Neural progenitor cell (in vitro differentiated cells): ENCODE data around the gene FBXO46.

Experiments used
- EZH2 ChIP-seq: fragments of 200-600 bp; sonication (generic); IDR thresholded peaks from 2 replicates; pipeline ENCODE4 v1.6.1; 2017; ENCODE audit warnings: antibody characterized with exemption, mild to moderate bottlenecking, moderate library complexity
- EZH2phosphoT487 ChIP-seq: fragments of 200-600 bp; sonication (generic); IDR thresholded peaks from 2 replicates; pipeline ENCODE4 v1.6.1; 2017; ENCODE audit warnings: antibody characterized with exemption
- TF ChIP-seq, protein P1 (sequence below): fragments of 200-600 bp; sonication (generic); IDR thresholded peaks from 2 replicates; pipeline ENCODE4 v1.5.1; 2017; ENCODE audit warnings: antibody characterized with exemption, mild to moderate bottlenecking

DNA sequence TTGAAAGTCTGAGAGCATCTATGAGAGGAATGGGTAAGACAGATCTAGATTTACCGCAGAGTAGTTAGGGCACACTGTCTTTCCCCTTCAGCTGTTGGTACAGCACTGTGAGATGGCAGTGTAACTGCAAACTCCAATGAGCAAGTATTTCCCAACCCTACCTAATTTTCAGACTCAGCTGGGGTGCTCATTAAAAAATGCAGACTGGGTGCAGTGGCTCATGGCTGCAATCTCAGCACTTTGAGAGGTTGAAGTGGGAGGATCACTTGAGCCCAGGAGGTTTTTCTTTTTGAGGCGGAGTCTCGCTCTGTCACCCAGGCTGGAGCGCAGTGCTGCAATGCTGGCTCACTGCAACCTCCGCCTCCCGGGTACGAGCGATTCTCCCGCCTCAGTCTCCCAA, 25.6 kb downstream of the FBXO46 start:
- TF ChIP-seq, protein P1, sequence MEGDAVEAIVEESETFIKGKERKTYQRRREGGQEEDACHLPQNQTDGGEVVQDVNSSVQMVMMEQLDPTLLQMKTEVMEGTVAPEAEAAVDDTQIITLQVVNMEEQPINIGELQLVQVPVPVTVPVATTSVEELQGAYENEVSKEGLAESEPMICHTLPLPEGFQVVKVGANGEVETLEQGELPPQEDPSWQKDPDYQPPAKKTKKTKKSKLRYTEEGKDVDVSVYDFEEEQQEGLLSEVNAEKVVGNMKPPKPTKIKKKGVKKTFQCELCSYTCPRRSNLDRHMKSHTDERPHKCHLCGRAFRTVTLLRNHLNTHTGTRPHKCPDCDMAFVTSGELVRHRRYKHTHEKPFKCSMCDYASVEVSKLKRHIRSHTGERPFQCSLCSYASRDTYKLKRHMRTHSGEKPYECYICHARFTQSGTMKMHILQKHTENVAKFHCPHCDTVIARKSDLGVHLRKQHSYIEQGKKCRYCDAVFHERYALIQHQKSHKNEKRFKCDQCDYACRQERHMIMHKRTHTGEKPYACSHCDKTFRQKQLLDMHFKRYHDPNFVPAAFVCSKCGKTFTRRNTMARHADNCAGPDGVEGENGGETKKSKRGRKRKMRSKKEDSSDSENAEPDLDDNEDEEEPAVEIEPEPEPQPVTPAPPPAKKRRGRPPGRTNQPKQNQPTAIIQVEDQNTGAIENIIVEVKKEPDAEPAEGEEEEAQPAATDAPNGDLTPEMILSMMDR, result no peak
- TF ChIP-seq EZH2 (no peak), EZH2phosphoT487 (no peak)
